ENCODE measurements around the gene INPPL1.
"Not testable (repeated sequence)": the region's sequence is repeated elsewhere in the genome, so short reads cannot be mapped to it uniquely, and the experiment has no call there.

Gene INPPL1

GRCh38 chr11:72224564-72225410, at the start of gene INPPL1:
Gene INPPL1 (plus strand): TSS chr11:72224767. CDS start chr11:72224985, 218 bp downstream.
- DNase-seq (ENCODE audit: low read depth) = no peak

DNA sequence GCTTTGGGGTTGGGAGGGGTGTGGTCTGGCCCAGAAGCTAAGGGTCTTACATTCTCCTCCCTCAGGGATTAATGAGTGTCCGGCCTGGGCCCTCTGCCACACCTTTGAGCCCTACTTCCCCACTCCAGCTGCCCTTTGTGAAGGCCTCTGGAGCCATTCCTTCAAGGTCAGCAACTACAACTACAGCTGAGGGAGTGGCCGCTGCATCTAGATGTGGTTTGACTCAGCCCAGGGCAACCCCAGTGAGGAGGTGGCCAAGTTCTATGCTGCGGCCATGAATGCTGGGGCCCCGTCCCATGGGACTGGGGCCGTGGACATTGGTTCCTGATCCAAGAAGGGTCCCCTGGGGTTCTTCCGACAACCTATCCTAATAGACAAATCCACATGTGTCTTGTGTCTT, 46.9 kb upstream of the INPPL1 start:
- DNase-seq (ENCODE audit: low read depth) = no peak

- DNase-seq (ENCODE audit: low read depth) = no peak
These were observed 45.3 kb upstream of the INPPL1 start for GRCh38 chr11:72179049-72179803.

GRCh38 chr11:72179804-72180396, 44.7 kb upstream of the INPPL1 start:
- no peak for DNase-seq (ENCODE audit: low read depth)

DNA sequence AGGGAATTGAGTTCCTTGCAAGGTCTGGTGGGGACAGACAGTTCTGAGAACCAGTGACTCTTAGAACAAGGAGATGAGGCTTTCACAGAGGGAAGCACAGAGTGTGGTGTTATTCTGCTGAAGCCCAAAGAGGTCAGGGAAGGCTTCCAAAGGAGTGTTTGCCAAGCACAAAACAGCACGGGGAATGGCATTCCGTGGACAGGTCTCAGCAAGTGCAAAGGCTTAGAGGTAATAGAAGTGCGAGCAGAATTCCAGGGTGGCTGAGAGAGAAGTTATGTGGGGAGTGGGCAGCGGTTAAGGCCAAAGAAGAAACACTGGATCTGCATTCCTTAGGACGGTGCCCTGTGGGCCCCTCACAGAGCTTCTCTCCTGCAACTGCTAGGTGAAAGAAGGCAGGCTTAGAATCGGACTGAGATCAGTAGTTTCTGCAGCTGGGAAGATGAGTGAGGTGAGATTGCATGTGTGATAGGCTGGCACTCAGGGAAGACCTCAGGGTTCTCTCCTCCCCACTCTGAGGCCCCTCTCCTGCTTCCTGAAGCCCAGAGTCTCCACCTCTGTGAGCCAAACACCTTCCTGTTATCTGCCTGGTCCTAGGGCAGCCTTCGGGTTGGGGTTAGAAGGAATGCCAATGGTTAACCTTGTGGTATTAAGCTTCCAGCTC, 43.5 kb upstream of the INPPL1 start:
- DNase-seq (ENCODE audit: low read depth) = not testable (repeated sequence)

GRCh38 chr11:72181553-72181958, 43.0 kb upstream of the INPPL1 start:
- not testable (repeated sequence) for DNase-seq (ENCODE audit: low read depth)

- no peak for DNase-seq (ENCODE audit: low read depth)
These were observed 36.3 kb upstream of the INPPL1 start for GRCh38 chr11:72188267-72188666.

GRCh38 chr11:72189455-72190250, 34.9 kb upstream of the INPPL1 start:
- peak; percentile 19 for DNase-seq (ENCODE audit: low read depth)

DNA sequence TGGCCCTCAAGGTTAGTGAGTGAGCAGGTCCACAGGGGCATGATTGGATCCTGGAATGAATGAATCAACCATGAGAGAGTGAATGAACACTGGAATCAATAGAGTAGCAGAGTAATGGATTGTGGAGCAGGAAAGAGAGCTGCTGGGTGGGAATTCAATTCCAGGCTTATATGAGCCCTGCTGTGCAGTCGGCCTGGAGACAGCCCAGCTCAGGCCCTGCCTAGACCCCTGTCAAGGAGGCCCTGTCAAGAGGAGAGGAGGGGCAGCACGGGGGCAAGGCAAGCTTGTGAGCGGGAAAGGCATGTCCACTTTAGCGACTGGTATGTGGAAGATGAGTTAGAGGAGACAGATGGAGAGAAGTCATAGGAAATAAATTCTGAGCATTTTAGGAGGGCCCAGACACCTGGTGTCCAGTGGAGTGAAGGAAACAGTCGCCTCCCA, 33.9 kb upstream of the INPPL1 start:
- no peak for DNase-seq (ENCODE audit: low read depth)

DNA sequence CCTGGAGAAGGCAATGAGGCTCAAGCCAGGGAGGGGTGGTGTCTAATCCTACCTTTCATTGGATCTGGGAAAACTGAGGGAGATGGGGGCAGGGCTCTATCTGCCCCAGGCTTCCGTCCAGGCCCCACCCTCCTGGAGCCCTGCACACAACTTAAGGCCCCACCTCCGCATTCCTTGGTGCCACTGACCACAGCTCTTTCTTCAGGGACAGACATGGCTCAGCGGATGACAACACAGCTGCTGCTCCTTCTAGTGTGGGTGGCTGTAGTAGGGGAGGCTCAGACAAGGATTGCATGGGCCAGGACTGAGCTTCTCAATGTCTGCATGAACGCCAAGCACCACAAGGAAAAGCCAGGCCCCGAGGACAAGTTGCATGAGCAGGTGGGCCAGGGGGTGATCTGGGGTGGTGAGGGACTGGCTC, 32.6 kb upstream of the INPPL1 start, which contains the start of gene FOLR1:
TSS of gene FOLR1 (plus strand) at position 180 of the 421 bp plus-strand sequence. CDS start at position 214, 34 bp downstream.
- DNase-seq (ENCODE audit: low read depth) = no peak

DNA sequence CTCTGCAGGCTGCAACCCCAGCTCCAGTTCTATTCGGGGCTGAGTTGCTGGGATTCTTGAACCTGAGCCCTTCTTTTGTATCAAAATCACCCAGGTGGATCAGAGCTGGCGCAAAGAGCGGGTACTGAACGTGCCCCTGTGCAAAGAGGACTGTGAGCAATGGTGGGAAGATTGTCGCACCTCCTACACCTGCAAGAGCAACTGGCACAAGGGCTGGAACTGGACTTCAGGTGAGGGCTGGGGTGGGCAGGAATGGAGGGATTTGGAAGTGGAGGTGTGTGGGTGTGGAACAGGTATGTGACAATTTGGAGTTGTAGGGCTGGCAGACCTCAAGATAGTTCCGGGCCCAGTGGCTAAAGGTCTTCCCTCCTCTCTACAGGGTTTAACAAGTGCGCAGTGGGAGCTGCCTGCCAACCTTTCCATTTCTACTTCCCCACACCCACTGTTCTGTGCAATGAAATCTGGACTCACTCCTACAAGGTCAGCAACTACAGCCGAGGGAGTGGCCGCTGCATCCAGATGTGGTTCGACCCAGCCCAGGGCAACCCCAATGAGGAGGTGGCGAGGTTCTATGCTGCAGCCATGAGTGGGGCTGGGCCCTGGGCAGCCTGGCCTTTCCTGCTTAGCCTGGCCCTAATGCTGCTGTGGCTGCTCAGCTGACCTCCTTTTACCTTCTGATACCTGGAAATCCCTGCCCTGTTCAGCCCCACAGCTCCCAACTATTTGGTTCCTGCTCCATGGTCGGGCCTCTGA, 28.9 kb upstream of the INPPL1 start:
- DNase-seq (ENCODE audit: low read depth) = no peak

GRCh38 chr11:72201445-72201844, 23.1 kb upstream of the INPPL1 start:
- not testable (repeated sequence) for DNase-seq (ENCODE audit: low read depth)

GRCh38 chr11:72202571-72202970, 22.0 kb upstream of the INPPL1 start:
- no peak for DNase-seq (ENCODE audit: low read depth)

- DNase-seq (ENCODE audit: low read depth) = no peak
These were observed 21.4 kb upstream of the INPPL1 start for GRCh38 chr11:72203163-72203562.

DNA sequence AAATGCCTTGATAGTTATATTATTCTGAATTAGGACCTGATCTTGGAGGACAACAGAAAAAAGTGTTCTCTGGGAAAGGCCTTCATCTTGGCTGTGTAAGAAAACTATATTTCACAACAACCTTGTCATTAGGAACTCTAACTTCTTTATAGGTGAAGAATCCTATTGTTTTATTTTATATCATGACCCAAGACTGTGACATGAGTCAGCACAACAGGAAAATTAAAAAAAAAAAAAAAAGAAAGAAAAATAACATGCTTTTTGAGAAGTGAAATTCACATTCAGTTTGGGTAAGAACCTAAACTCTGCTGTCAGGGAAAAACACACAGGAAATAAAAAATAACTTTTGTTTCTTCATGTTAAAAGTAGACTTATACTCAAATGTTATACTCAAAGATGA, 19.7 kb upstream of the INPPL1 start:
- DNase-seq (ENCODE audit: low read depth) = no peak

GRCh38 chr11:72206794-72207193, 17.8 kb upstream of the INPPL1 start:
- DNase-seq (ENCODE audit: low read depth) = not testable (repeated sequence)

GRCh38 chr11:72208281-72208680, 16.3 kb upstream of the INPPL1 start:
- DNase-seq (ENCODE audit: low read depth) = no peak

GRCh38 chr11:72209101-72209500, 15.5 kb upstream of the INPPL1 start:
- no peak for DNase-seq (ENCODE audit: low read depth)

DNA sequence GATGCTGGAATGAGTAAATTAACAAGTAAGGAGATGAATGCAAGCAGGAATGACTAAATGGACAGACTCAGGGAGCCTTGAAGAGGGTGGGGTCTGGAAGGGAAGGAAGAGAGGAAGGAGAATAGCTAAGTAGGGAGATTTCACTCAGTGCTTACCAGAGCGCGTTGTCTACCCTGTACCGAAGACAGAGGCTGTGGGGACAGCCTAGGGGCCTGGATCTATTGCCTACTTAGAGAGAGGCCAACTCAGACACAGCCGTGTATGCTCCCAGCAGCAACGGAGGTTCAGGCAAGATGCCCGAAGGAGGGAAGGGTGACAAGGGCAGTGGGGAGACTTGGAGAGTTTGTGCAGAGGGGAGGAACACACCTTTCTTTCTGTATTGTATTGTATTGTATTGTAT, 7.9 kb upstream of the INPPL1 start, which contains the start of gene FOLR2:
TSS of gene FOLR2 (plus strand) at position 157 of the 400 bp plus-strand sequence. CDS start 1,791 bp downstream, outside the sequence.
- no peak for DNase-seq (ENCODE audit: low read depth)

- DNase-seq (ENCODE audit: low read depth) = no peak
These were observed 6.7 kb upstream of the INPPL1 start for GRCh38 chr11:72217841-72218240.
